Suppressor macrophage (primary cell): ENCODE results near the gene ECI2.
"Not testable (repeated sequence)": the region's sequence is repeated elsewhere in the genome, so short reads cannot be mapped to it uniquely, and the experiment has no call there.

Experiments used
- DNase-seq, 4 experiments: peaks; one replicate each; pipeline ENCODE4 v3.0.0-alpha.2; 2020 to 2022

Gene ECI2

DNA sequence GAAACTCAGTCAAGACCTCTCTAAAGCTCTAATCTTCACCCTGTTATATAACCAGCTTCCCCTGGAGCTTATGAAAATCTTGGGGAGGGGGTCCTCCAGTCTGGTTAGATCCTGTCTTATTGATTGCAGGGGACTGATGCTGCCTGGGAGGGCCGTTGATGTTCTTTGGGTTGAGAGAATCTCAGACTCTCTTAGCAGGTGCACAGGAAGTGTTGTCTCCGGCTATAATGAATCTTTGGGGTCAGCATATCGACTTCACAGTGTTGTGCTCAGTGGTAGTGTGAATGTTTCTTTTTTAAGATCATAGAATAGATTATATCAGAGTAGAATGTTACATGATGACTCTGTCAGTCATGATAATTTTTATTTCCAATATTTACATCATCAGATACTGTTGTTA, 2.8 kb upstream of the ECI2 start:
- DNase-seq, result no peak

- DNase-seq, result no peak
These were observed 1.0 kb upstream of the ECI2 start for GRCh38 chr6:4136354-4136831.

GRCh38 chr6:4135665-4136353, 434 bp upstream of the ECI2 start:
- DNase-seq, result peak; percentile 94 to 98 (median 96)

GRCh38 chr6:4133941-4134838, 1.2 kb downstream of the ECI2 start:
- peak in 3 of 4 experiments; percentile 19 to 26 (median 24) for DNase-seq

- DNase-seq, result no peak
These were observed 4.9 kb downstream of the ECI2 start for GRCh38 chr6:4130357-4130987.

DNA sequence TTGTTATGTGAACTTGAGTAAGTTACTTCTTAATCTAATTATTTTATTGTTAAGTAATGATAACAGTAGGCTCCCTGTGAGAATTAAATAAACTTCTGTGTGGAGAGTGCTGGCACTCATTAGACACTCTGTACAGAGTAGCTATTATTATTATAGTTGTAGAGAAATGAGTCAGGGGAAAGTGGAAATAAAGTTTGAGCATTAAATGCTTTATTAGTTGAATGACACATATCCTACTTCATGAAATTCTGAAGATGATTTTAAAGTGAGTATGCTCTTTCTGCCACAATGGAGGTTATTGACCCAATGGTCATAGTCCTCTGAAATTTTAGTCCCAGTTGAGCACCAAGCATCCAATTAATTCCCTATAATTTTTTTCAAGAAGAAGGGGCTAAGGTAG, 5.9 kb downstream of the ECI2 start:
- DNase-seq, result no peak

GRCh38 chr6:4128748-4129147, 6.6 kb downstream of the ECI2 start:
- DNase-seq, result no peak

DNA sequence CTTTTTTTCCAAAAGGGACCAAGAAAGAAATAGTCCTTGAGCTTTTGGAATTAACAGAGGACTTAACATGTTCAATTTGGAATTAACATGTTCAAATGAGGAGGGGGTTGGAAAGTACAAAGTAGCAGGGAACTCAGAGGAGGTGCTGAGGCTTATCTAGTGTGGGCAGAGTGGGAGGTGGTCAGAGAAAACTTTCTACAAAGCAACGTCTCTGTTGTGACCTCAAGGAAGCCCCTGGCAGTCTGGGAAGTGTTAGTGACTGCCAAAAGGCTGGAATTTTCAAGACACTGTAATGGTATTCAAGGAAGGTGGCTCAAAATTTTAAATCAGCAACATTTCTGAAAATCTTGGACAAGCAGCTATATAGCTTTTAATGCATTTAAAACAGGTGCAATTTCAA, 7.3 kb downstream of the ECI2 start:
- DNase-seq, result no peak

- peak; percentile 7 to 40 (median 16) for DNase-seq
These were observed 9.2 kb downstream of the ECI2 start for GRCh38 chr6:4125933-4126864.

DNA sequence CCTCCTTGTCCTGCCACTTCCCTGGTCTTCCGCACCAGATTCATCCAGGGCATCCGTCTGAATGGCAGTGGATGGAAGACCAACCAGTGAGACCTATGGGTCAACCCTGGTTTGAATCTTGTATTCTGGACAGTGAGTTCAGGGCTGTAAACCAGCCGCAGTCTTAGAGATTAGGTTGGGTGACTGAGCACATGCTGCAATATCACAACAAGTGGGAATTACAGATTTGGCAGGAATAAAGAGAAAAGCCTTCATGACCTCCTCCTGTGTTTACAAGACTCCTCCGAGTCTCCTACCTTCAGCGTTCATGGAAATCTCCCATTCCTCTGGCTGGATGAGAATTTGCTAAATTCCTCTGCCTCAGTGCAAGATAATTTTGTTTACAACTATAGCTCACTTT, 9.9 kb downstream of the ECI2 start:
- no peak for DNase-seq

DNA sequence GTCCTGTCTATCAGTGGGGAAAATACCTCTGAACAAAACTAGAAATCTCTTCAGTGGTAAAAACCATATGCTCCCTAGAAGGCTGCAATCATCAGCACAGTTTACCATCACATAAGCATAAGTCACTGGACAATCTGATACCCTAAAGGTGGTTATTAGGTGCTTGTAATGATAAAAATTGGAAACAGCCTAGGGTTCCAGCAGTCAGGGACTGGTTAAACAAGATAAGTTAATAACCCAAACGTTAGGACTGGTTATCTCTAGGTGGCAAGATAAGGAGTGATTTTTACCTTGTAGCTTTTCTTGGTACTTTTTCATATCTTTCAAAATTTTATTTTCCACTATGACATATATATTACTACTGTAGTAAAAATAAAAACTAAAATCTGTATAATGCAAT, 11.0 kb downstream of the ECI2 start:
- no peak for DNase-seq

- DNase-seq, result no peak
These were observed 19.6 kb downstream of the ECI2 start for GRCh38 chr6:4115741-4116140.

- no peak for DNase-seq
These were observed 21.3 kb downstream of the ECI2 start for GRCh38 chr6:4114123-4114522.

DNA sequence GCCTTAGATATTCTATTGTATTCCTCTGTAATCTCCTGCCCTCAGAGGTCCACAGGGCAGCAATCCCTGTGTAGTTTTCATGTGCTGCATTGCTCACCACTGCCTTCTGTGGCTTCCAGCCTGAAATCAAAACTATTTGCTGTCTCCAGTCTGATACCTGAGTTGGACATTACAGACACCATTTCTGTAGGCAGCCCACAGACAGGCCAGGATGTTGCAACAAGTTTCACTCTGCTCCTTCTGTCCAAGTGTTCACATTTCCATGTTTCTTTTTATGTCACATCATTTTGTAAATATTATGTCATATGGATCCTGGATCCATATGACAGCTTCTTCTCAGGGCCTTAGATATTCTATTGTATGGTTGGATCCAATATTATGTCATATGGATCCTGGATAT, 21.7 kb downstream of the ECI2 start:
- no peak for DNase-seq

DNA sequence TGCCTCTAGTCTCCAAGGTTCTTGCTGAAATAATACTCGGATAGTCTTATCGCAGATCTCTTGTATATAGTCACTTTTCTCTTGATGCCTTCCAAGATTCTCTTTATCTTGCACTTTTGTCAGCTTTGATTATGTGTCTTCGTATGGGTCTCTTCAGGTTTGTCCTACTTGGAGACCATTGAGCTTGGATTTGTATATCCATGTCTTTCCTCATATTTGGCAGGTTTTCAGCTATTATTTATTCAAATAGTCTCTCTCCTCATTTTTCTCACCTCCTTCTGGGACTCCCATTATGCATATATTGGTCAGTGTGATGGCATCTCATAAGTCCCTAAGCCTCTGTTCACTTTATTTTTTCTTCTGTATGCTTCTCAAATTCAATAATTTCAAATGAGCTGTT, 23.0 kb downstream of the ECI2 start:
- no peak for DNase-seq

DNA sequence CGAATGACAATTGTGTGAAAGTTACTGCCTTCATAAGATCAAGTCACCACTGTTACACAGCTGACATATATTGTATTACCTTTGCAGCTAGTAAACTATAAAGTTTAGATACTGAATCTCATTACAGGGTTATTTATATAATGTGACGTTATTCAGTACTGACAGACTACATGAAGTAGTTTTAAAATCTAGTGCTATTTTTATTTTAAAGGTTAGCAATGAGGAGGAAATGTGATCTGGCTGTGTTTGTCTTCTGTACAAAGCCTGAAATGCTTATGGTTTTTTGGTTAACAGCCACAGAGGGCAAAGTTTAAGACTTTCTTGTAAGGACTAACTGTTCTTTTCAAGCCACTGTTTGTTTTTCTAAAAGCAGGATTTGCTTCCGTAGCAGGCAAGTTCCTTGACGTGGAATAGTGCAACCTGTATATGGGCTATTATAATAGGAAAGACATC, 26.0 kb downstream of the ECI2 start:
- DNase-seq, result not testable (repeated sequence)

DNA sequence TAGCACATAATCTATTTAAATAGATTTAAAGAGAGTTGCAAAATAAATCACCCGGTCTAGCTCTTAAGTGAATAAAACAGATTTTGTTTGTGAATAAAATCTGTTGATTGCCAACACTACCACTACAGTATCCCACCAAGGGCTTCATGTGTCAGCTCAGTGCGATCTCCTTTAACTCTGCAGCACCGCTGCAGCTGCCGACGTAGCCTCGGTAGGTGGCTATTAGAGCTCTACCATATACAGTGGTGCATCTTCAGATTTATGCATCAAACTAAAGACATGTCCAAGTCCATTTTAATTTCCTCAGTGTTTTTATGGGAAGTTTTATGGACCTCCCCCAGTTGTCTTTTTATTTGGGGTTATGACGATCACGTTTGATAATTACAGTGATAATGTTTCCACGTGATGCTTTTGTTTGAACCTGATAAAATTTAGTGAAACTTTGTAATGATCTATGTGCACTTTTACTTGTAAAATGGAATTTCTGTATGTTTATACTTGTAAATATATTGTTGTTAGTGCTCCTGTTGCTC, 26.7 kb downstream of the ECI2 start:
- no peak for DNase-seq

DNA sequence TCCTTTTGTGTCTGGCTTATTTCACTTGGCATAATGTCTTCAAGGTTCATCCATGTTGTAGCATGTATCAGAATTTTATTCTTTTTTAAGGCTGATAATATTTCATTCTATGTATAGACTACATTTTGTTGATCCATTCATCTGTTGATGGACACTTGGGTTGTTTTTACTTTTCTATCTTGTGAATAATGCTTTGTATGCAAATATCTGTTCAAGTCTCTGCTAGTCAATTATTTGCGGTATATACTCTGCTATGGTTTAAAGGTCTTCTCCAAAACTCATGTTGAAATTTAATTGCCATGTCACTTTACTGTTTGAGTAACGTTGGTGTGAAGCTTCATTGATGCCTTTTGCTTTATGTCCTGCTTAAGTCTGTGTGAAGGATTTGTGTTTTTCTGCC, 27.5 kb downstream of the ECI2 start:
- no peak for DNase-seq

GRCh38 chr6:4105980-4106536, 29.3 kb downstream of the ECI2 start:
- DNase-seq, result no peak

DNA sequence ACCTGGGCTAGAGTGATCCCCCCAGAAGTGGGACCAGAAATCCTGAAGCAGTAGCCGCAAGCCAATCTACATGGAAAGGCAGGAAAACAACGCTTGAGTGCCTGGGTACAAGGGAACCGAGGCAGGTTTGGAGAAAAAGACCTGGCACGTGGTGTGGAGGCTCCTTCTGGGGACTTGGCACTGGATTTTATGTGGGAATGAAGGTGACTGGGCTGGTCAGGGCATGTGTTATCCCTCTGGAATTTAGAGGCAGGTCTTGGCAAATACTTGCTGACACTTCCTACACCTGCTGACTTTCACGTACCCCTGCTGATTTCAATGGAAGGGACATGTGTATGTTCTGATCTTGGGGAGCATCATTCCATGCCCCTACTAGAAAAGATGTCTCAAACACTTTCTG, 31.4 kb downstream of the ECI2 start:
- no peak for DNase-seq

GRCh38 chr6:4102687-4103244, 32.6 kb downstream of the ECI2 start:
- no peak for DNase-seq
